Ascending aorta (tissue), 2 donors: ENCODE measurements around the gene CCDC85B. TPM values are rescaled to one million over a fixed set of nuclear protein-coding genes. Genes with fewer than 3 reads are reported as not detected.
A peak's percentile ranks its signal among the peaks of the same experiment; 100 is the strongest.

Experiments
- DNase-seq, 2 donors: peaks; one replicate each; pipeline ENCODE4 v3.0.0-alpha.2; 2019; ENCODE audit warnings: low spot score in 2 of 2
- H3K27ac ChIP-seq, 2 donors: fragments of 200-600 bp; sonication (generic); one replicate each; pipeline ENCODE4 v1.5.1; 2016 to 2017; ENCODE audit warnings: mild to moderate bottlenecking in 1 of 2
- H3K27me3 ChIP-seq: fragments of 200-600 bp; sonication (generic); one replicate; pipeline ENCODE4 v1.5.1; 2017
- H3K36me3 ChIP-seq, 2 donors: fragments of 200-600 bp; sonication (generic); one replicate each; pipeline ENCODE4 v1.5.1; 2016
- H3K4me1 ChIP-seq, 2 donors: fragments of 200-600 bp; sonication (generic); one replicate each; pipeline ENCODE4 v1.5.1; 2016 to 2017; ENCODE audit warnings: mild to moderate bottlenecking in 1 of 2
- H3K4me3 ChIP-seq, 2 donors: fragments of 200-600 bp; sonication (generic); one replicate each; pipeline ENCODE4 v1.5.1; 2016 to 2017; ENCODE audit warnings: mild to moderate bottlenecking in 1 of 2
- H3K9me3 ChIP-seq, 2 donors: fragments of 200-600 bp; sonication (generic); one replicate each; pipeline ENCODE4 v1.5.1; 2016
- CTCF ChIP-seq, 3 experiments: fragments of 200-600 bp in 2 of 3; fragments of 450-650 bp in 1 of 3; sonication (generic) in 2 of 3; IDR thresholded peaks; one replicate each; pipeline ENCODE4 v1.5.1; 2016 to 2019; ENCODE audit warnings: antibody characterized with exemption in 3 of 3, mild to moderate bottlenecking in 1 of 3, moderate library complexity in 1 of 3
- intact Hi-C: fragments of 100-400 bp; cut with DNase I; formaldehyde crosslinking; loops from one replicate; pipeline ENCODE4 v1.15.1; 2023
- total RNA-seq: library from RNA; depleted of rRNA; stranded (reverse); fragments of >200 nt; gene quantifications from one replicate; pipeline ENCODE4 v1.1.0, GENCODE V29; 2016

The CCDC85B gene
- total RNA-seq, 1 donor from 2014 or later, result 184 TPM

- Histone ChIP-seq H3K9me3 (no peaks in the 10 kb centered on the region), H3K36me3 (peaks cover 8 to 12% of the 10 kb centered on the region in 2 donors), H3K27ac (peak overlapping the region; percentile 92 to 99), H3K4me1 (peaks cover 3 to 17% of the 10 kb centered on the region in 2 donors), H3K27me3 (no peaks in the 10 kb centered on the region), H3K4me3 (peak overlapping the region; percentile 67 to 92)
- DNase-seq, result peak; percentile 84 to 97
- intact Hi-C loops, result loop anchor here (1.0 kb wide), 3 partner anchors 13 to 46 kb away; partner anchors contain the start of genes C11orf68, DRAP1, FIBP and MUS81
- TF ChIP-seq CTCF (IDR thresholded peaks at IDR 0.05), result no peak
Measured at GRCh38 chr11:65873318-65874156, 16.9 kb upstream of the CCDC85B start.

- no peak for DNase-seq
- peaks cover 20 to 21% of the 10 kb centered on the region in 2 donors for H3K36me3 ChIP-seq
- intact Hi-C loops, result no loop called here
- no peak within 1 kb of the TSS for H3K27ac ChIP-seq
- no peaks in the 10 kb centered on the region for H3K4me1 ChIP-seq
- TF ChIP-seq CTCF (IDR thresholded peaks at IDR 0.05), result no peak
- H3K4me3 ChIP-seq, result peak within 1 kb of the TSS in 1 of 2 donors; percentile 22
- H3K9me3 ChIP-seq, result no peaks in the 10 kb centered on the region
- H3K27me3 ChIP-seq, result no peaks in the 10 kb centered on the region
Measured at GRCh38 chr11:65879617-65880016, 10.9 kb upstream of the CCDC85B start, which contains the start of gene CTSW. CTSW (plus strand) TSS chr11:65879837; CDS start chr11:65879855, 18 bp downstream.

GRCh38 chr11:65880027-65880426, 10.4 kb upstream of the CCDC85B start:
- no peaks in the 10 kb centered on the region for H3K27me3 ChIP-seq
- intact Hi-C loops, result no loop called here
- no peaks in the 10 kb centered on the region for H3K4me1 ChIP-seq
- DNase-seq, result no peak
- peak overlapping the region in 1 of 2 donors; percentile 22 for H3K4me3 ChIP-seq
- peaks cover 20 to 21% of the 10 kb centered on the region in 2 donors for H3K36me3 ChIP-seq
- no peaks in the 10 kb centered on the region for H3K9me3 ChIP-seq
- TF ChIP-seq CTCF (IDR thresholded peaks at IDR 0.05), result no peak
- no peak overlapping the region for H3K27ac ChIP-seq

- H3K4me3 ChIP-seq, result no peak overlapping the region
- intact Hi-C loops, result no loop called here
- H3K4me1 ChIP-seq, result no peaks in the 10 kb centered on the region
- H3K27ac ChIP-seq, result no peak overlapping the region
- DNase-seq, result no peak
- TF ChIP-seq CTCF (IDR thresholded peaks at IDR 0.05), result no peak
- H3K36me3 ChIP-seq, result peaks cover 20 to 29% of the 10 kb centered on the region in 2 donors
- no peaks in the 10 kb centered on the region for H3K9me3 ChIP-seq
- no peaks in the 10 kb centered on the region for H3K27me3 ChIP-seq
Measured at GRCh38 chr11:65880844-65881421, 9.5 kb upstream of the CCDC85B start.

- intact Hi-C loops, result no loop called here
- Histone ChIP-seq H3K9me3 (no peaks in the 10 kb centered on the region), H3K4me1 (peaks cover 0 to 6% of the 10 kb centered on the region in 2 donors), H3K27me3 (no peaks in the 10 kb centered on the region), H3K27ac (no peak overlapping the region), H3K4me3 (no peak overlapping the region), H3K36me3 (peaks cover 20 to 41% of the 10 kb centered on the region in 2 donors)
- TF ChIP-seq CTCF (IDR thresholded peaks at IDR 0.05), result no peak
- no peak for DNase-seq
Measured at GRCh38 chr11:65882120-65883057, 8.1 kb upstream of the CCDC85B start.
